Stimulated activated naive CD4-positive, alpha-beta T cell treated with Interleukin-2 at 50 U/mL for 16 hours (primary cell): ENCODE measurements around the gene INTS3.
A peak's percentile ranks its signal among the peaks of the same experiment; 100 is the strongest.

Source experiments
- DNase-seq: peaks from one replicate; lab custom pipeline; 2025; lab: John Stamatoyannopoulos, UW

INTS3 gene

GRCh38 chr1:153727463-153728304 lies at the start of gene INTS3:
Gene INTS3, plus strand, starts transcription at chr1:153728050. Its CDS starts 585 bp downstream, at chr1:153728635.
- peak; percentile 99 for DNase-seq

- peak; percentile 11 for DNase-seq
Measured at GRCh38 chr1:153678519-153679336, 49.1 kb upstream of the INTS3 start, which contains the start of gene NPR1. Gene NPR1, plus strand, starts transcription at chr1:153678688. Its CDS starts 421 bp downstream, at chr1:153679109.

GRCh38 chr1:153679337-153680119 lies 48.3 kb upstream of the INTS3 start:
- DNase-seq, result no peak

GRCh38 chr1:153680120-153680403 lies 47.8 kb upstream of the INTS3 start:
- no peak for DNase-seq

- DNase-seq, result no peak
Measured at GRCh38 chr1:153682730-153683129, 45.1 kb upstream of the INTS3 start.

- no peak for DNase-seq
Measured at GRCh38 chr1:153683854-153684253, 44.0 kb upstream of the INTS3 start.

GRCh38 chr1:153684892-153685291 lies 43.0 kb upstream of the INTS3 start:
- no peak for DNase-seq

GRCh38 chr1:153685544-153686340 lies 42.1 kb upstream of the INTS3 start:
- DNase-seq, result no peak

GRCh38 chr1:153687346-153688125 lies 40.3 kb upstream of the INTS3 start:
- no peak for DNase-seq

GRCh38 chr1:153688276-153688675 lies 39.6 kb upstream of the INTS3 start:
- no peak for DNase-seq

- no peak for DNase-seq
Measured at GRCh38 chr1:153688736-153689328, 39.0 kb upstream of the INTS3 start.

GRCh38 chr1:153693466-153693865 lies 34.4 kb upstream of the INTS3 start:
- no peak for DNase-seq

GRCh38 chr1:153696741-153697140 lies 31.1 kb upstream of the INTS3 start:
- DNase-seq, result no peak

- DNase-seq, result no peak
Measured at GRCh38 chr1:153697191-153698019, 30.4 kb upstream of the INTS3 start.

GRCh38 chr1:153698020-153698922 lies 29.6 kb upstream of the INTS3 start:
- no peak for DNase-seq

- no peak for DNase-seq
Measured at GRCh38 chr1:153698923-153699714, 28.7 kb upstream of the INTS3 start.

GRCh38 chr1:153699768-153700167 lies 28.1 kb upstream of the INTS3 start:
- DNase-seq, result no peak

GRCh38 chr1:153705484-153705883 lies 22.4 kb upstream of the INTS3 start:
- DNase-seq, result no peak
